ENCODE results near the gene CCDC116. TPM values are rescaled to one million over a fixed set of nuclear protein-coding genes. Genes with fewer than 3 reads are reported as not detected.
"Not testable (repeated sequence)": the region's sequence is repeated elsewhere in the genome, so short reads cannot be mapped to it uniquely, and the experiment has no call there.

Gene CCDC116
- total and polyA plus RNA-seq, 5 experiments from 2014 or later: 0.34 to 0.93 TPM; not detected in 3

DNA sequence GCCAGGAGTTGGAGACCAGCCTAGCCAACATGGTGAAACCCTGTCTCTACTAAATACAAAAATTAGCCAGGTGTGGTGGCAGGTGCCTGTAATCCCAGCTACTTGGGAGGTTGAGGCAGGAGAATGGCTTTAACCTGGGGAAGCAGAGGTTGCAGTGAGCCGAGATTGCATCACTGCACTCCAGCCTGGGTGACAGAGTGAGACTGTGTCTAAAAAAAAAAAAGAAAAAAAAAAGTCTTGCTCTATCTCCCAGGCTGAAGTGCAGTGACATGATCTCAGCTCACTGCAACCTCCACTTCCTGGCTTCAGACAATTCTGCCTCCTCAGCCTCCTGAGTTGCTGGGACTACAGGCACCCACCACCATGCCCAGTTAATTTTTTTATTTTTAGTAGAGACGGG, 4.9 kb downstream of the CCDC116 start:
- POLR2A ChIA-PET, DNase-seq, H3K36me3 Mint-ChIP-seq, H3K27me3 Mint-ChIP-seq, ATAC-seq, H3K4me3 Mint-ChIP-seq, H3K27ac Mint-ChIP-seq, H3K9me3 Mint-ChIP-seq: not testable (repeated sequence)
- peaks cover 5 to 18% (median 12%) of the 10 kb centered on the region in 4 donors for H3K4me1 Mint-ChIP-seq

DNA sequence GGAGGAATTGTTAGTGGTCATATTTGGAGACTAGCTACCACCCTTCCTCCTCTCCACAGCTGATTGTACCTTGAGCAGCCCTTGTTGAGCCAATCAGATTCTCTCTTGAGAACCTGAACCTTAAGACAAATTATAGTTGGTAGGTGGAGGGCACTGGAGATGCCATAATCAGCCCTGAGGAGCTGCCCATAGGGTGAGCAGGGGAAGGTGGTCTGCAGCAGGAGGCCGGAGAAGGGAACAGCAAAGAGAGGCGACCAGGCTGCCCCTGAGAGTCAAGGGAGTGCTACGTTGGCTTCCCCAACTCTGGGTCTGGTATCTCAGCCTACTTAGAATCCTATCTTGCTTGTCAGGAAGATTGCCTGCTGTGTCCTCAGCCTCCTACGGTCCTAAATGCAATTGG, 6.8 kb downstream of the CCDC116 start:
- no peak for DNase-seq
- Mint-ChIP-seq H3K9me3 (no peaks in the 10 kb centered on the region), H3K36me3 (peaks cover 0 to 12% (median 2%) of the 10 kb centered on the region in 3 donors), H3K4me3 (peak overlapping the region in 1 of 10 donors; percentile 22), H3K4me1 (peaks cover 14 to 29% (median 22%) of the 10 kb centered on the region in 4 donors), H3K27me3 (peaks cover 0 to 3% (median 0%) of the 10 kb centered on the region in 5 donors), H3K27ac (peak overlapping the region in 1 of 10 donors; percentile 5)
- POLR2A ChIA-PET: no interaction called here
- no peak for ATAC-seq

DNA sequence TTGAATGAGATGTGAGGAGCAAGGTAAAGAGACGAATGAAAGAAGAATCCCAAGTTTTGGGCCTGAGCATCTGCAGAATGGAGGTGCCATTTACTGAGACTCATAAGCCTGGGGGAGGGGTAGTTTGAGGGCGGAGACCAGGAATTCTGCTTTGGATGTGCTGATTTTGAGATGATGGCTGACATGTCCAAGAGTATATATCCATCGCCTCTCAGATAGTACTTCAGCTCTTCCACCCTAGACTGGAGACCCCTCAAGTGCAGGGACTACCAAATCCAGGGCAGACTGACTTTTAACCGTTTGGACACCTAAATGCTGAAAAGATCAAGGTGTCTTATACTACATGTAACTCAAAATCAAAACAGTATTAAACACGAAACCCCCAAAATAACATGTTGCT, 8.2 kb downstream of the CCDC116 start:
- Mint-ChIP-seq H3K27me3 (peaks cover 0 to 3% (median 0%) of the 10 kb centered on the region in 5 donors), H3K4me1 (peaks cover 14 to 29% (median 22%) of the 10 kb centered on the region in 4 donors), H3K27ac (peak overlapping the region in 3 of 10 donors; percentile 46 to 95 (median 78)), H3K36me3 (peaks cover 0 to 20% (median 2%) of the 10 kb centered on the region in 3 donors), H3K9me3 (no peaks in the 10 kb centered on the region), H3K4me3 (peak overlapping the region in 7 of 10 donors; percentile 43 to 89 (median 84))
- POLR2A ChIA-PET: interaction anchor here (1.3 to 4.1 kb wide), 2 partner anchors 11 to 25 kb away, joined by 3 to 82 read pairs; partner anchors contain the start of genes PPIL2 and YDJC
- DNase-seq (no peak), ATAC-seq (no peak)

DNA sequence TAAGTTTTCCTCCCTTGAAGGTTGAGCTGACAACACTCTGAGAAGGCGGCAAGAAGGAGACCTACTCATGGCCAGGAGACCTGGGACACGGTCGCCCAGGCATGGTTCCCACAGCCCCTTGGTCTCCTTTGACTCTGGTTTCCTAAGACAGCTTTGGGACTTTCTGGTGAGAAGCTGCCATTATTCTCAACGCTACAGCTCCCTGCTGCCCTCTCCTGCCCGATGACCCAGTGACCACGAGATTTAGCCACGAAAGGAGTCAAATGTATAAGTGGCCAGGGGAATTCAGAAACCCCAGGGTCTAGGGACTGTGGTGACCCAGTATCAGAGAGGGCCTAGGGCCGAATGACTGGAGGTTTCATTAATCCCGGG, 8.8 kb downstream of the CCDC116 start:
- Mint-ChIP-seq H3K4me3 (peak overlapping the region; percentile 76 to 90 (median 84)), H3K36me3 (peaks cover 0 to 24% (median 2%) of the 10 kb centered on the region in 3 donors), H3K4me1 (peaks cover 14 to 31% (median 23%) of the 10 kb centered on the region in 4 donors), H3K9me3 (no peaks in the 10 kb centered on the region), H3K27ac (peak overlapping the region in 9 of 10 donors; percentile 61 to 95 (median 85)), H3K27me3 (peaks cover 0 to 3% (median 0%) of the 10 kb centered on the region in 5 donors)
- POLR2A ChIA-PET: interaction anchor here (0.5 to 4.1 kb wide), 7 partner anchors 9 to 230 kb away, joined by 3 to 82 read pairs (median 5); partner anchors contain the start of genes CCDC116, MAPK1, PPIL2 and YDJC
- DNase-seq (peak in 1 of 10 donors; percentile 20), ATAC-seq (no peak)

DNA sequence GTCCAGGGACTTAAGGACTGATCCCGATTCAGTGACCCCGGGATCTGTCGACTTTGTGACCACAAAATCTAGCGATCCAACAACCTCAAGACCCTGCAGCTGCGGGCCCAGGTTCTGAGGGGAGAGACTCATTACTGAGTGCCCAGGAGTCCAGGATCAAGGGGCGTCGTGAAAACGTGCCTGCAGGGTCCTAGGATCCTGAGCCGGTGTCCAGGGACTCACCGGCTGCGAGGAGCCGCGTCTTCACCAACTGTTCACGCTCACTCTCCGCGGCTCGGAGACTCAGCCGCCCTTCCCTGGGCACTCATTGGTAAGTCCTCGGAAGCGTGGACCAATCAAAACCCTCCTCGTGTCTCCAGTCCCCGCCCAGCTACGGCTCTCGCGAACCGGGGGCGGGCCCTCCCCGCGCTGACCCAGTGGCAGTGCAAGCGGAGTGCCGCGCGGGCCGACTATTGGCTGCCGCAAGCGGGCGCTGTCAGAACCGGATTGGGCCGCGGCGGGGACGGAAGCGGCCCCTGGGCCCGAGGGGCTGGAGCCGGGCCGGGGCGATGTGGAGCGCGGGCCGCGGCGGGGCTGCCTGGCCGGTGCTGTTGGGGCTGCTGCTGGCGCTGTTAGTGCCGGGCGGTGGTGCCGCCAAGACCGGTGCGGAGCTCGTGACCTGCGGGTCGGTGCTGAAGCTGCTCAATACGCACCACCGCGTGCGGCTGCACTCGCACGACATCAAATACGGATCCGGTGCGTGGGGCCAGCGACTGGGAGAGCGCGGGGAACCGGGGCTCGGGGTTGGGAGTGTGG, 9.4 kb downstream of the CCDC116 start, which contains the start of gene SDF2L1:
Gene SDF2L1, plus strand, starts transcription at position 514 of the 795 bp plus-strand sequence. Its CDS starts 35 bp downstream, at position 549.
- Mint-ChIP-seq H3K36me3 (peaks cover 0 to 29% (median 4%) of the 10 kb centered on the region in 3 donors), H3K27me3 (peaks cover 0 to 3% (median 0%) of the 10 kb centered on the region in 5 donors), H3K4me3 (peak within 1 kb of the TSS; percentile 76 to 90 (median 84))

DNA sequence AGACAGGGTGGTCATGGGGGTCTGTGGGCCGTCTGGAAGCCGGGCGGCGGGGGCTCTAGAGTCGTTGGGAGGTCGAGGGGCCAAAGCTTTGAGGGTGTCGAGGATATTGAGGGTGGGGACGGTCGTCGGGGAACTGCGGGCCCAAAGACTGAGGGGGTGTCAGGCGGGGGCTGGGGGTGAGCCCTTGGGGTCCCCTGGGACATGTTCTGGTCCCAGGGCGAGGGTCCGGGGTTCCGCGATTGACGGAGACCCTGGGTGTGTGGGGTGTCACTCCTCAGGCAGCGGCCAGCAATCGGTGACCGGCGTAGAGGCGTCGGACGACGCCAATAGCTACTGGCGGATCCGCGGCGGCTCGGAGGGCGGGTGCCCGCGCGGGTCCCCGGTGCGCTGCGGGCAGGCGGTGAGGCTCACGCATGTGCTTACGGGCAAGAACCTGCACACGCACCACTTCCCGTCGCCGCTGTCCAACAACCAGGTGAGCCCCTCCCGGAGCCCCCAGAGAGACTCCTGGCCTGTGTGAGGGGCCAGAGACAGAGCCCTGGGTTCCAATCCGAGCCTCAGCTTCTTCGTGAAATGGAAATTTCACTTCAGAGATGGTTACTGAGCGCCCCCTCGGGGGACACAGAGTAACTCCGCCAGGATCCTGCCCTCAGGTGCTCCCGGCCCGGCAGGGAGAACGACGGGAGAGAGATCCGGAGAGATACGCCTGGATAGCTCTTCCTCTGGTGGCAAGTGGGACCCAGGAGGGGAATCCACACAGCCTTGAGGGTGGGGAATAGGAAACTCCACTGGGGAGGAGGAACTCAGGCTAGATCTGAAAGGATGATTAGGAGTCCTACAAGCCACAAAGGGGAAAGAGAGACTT, 10.3 kb downstream of the CCDC116 start:
- Mint-ChIP-seq H3K27me3 (peaks cover 0 to 3% (median 0%) of the 10 kb centered on the region in 5 donors), H3K4me3 (peak overlapping the region; percentile 76 to 90 (median 84)), H3K27ac (peak overlapping the region in 9 of 10 donors; percentile 61 to 95 (median 85)), H3K4me1 (peaks cover 19 to 38% (median 30%) of the 10 kb centered on the region in 4 donors), H3K36me3 (peaks cover 0 to 29% (median 4%) of the 10 kb centered on the region in 3 donors), H3K9me3 (no peaks in the 10 kb centered on the region)
- no peak for ATAC-seq
- POLR2A ChIA-PET: interaction anchor here (0.5 to 4.1 kb wide), 11 partner anchors 9 to 1077 kb away, joined by 3 to 82 read pairs (median 3); partner anchors contain the start of genes CCDC116, MAPK1, PPIL2 and YDJC
- peak; percentile 22 to 75 (median 48) for DNase-seq

More for the DNA sequence above, 9.4 kb downstream of the CCDC116 start, which contains the start of gene SDF2L1:
- DNase-seq (peak; percentile 94 to 99 (median 98)), ATAC-seq (peak; percentile 96 to 97)
- POLR2A ChIA-PET: interaction anchor here (0.5 to 4.1 kb wide), 11 partner anchors 9 to 1076 kb away, joined by 3 to 82 read pairs (median 3); partner anchors contain the start of genes CCDC116, MAPK1, PPIL2 and YDJC
- Mint-ChIP-seq H3K27ac (peak within 1 kb of the TSS; percentile 61 to 95 (median 83)), H3K9me3 (no peaks in the 10 kb centered on the region), H3K4me1 (peaks cover 19 to 37% (median 29%) of the 10 kb centered on the region in 4 donors)

DNA sequence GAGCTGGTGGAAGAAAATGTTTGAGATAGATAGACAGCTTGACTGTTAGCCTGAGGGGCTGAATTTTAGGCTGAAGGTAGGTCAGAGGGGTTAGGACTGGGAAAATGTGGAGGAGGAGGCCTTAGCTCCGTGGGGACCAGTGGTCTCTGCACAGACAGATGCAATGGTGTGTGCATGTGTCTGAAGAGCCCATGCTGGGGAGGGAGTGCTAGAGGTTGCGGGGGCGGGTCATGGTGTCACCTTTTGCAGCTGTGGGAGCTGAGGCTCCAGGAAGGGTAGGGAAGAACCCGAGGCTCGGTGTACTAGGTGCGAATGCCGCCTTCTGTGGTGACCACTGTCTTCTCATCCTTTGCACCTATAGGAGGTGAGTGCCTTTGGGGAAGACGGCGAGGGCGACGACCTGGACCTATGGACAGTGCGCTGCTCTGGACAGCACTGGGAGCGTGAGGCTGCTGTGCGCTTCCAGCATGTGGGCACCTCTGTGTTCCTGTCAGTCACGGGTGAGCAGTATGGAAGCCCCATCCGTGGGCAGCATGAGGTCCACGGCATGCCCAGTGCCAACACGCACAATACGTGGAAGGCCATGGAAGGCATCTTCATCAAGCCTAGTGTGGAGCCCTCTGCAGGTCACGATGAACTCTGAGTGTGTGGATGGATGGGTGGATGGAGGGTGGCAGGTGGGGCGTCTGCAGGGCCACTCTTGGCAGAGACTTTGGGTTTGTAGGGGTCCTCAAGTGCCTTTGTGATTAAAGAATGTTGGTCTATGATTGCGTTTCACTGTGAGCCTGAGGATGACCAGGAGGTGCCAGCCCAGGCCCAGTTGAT, 11.2 kb downstream of the CCDC116 start:
- no peak for DNase-seq
- Mint-ChIP-seq H3K27me3 (peaks cover 0 to 3% (median 0%) of the 10 kb centered on the region in 5 donors), H3K27ac (peak overlapping the region in 8 of 10 donors; percentile 58 to 95 (median 76)), H3K36me3 (peaks cover 0 to 33% (median 4%) of the 10 kb centered on the region in 3 donors), H3K9me3 (no peaks in the 10 kb centered on the region), H3K4me1 (peaks cover 19 to 38% (median 30%) of the 10 kb centered on the region in 4 donors), H3K4me3 (peak overlapping the region; percentile 76 to 90 (median 84))
- POLR2A ChIA-PET: interaction anchor here (0.7 to 4.1 kb wide), 3 partner anchors 8 to 66 kb away, joined by 3 to 82 read pairs (median 5); partner anchors contain the start of gene YDJC
- no peak for ATAC-seq

DNA sequence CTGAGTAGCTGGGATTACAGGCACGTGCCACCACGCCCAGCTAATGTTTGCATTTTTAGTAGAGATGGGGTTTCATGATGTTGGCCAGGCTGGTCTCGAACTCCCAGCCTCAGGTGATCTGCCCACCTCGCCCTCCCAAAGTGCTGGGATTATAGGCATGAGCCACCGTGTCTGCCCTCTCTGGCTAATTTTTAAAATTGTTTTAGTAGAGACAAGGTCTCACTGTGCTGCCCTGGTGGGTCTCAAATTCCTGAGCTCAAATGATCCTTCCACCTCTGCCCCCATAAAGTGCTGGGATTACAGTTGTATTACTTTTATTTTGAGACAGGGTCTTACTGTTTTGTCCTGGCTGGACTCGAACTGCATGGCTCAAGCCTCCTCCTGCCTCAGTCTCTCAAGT, 13.0 kb downstream of the CCDC116 start:
- not testable (repeated sequence) for H3K9me3 Mint-ChIP-seq, H3K27me3 Mint-ChIP-seq, ATAC-seq, DNase-seq
- POLR2A ChIA-PET: interaction anchor here (3.0 kb wide), 1 partner anchor 16 kb away, joined by 13 read pairs; the partner anchor contains the start of gene YDJC
- Mint-ChIP-seq H3K4me3 (peak overlapping the region in 1 of 10 donors; percentile 62), H3K27ac (peak overlapping the region in 1 of 10 donors; percentile 47), H3K36me3 (peaks cover 0 to 36% (median 4%) of the 10 kb centered on the region in 3 donors), H3K4me1 (peaks cover 20 to 38% (median 31%) of the 10 kb centered on the region in 4 donors)

DNA sequence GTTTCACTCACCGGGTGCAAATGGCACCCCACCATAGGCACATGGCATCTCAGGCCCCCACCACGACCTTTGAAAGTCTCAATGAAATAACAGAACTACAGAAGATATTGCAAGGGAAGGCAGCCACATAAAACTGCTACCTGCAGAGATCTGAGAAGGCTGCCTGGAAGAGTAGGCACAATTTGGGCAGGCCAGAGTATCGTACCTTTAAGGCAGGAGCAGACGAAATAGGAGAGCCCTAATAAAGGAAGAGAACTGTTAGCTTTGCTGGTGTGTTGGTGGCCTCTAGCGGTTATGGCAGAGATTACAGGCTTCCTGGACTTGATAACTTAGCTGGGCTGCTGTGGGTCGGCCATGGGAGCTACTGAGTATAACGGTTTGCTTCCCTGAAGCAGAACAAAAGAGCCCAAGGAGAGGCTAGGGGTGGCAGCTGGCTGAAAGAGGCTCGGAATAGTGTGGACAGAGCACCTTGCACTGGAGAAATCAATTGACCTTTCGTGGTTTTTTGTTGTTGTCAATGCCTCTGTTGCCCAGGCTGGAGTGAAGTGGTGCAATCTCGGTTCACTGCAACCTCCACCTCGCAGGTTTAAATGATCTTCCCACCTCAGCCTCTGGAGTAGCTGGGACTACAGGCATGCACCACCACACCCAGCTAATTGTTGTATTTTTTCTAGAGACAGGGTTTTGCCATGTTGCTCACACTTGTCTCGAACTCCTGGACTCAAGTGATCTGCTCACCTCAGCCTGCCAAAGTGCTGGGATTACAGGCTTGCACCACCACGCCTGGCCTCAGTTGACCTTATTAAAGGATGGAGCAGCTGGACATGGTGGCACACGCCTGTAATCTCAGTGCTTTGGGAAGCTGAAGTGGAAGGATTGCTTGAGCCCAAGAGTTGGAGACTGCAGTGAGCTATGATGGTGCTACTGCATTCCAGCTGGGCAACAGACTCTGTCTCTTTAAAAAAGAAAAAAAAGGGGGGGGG, 14.3 kb downstream of the CCDC116 start:
- DNase-seq: peak; percentile 53 to 89 (median 78)
- Mint-ChIP-seq H3K4me1 (peaks cover 23 to 38% (median 35%) of the 10 kb centered on the region in 4 donors), H3K4me3 (peak overlapping the region in 1 of 10 donors; percentile 31), H3K9me3 (no peaks in the 10 kb centered on the region), H3K36me3 (peaks cover 0 to 36% (median 4%) of the 10 kb centered on the region in 3 donors), H3K27me3 (peaks cover 0 to 1% (median 0%) of the 10 kb centered on the region in 5 donors), H3K27ac (peak overlapping the region in 3 of 10 donors; percentile 24 to 76 (median 73))
- peak; percentile 12 to 22 for ATAC-seq
- POLR2A ChIA-PET: interaction anchor here (0.5 to 3.0 kb wide), 3 partner anchors 8 to 19 kb away, joined by 3 to 13 read pairs (median 4); partner anchors contain the start of genes PPIL2 and YDJC

DNA sequence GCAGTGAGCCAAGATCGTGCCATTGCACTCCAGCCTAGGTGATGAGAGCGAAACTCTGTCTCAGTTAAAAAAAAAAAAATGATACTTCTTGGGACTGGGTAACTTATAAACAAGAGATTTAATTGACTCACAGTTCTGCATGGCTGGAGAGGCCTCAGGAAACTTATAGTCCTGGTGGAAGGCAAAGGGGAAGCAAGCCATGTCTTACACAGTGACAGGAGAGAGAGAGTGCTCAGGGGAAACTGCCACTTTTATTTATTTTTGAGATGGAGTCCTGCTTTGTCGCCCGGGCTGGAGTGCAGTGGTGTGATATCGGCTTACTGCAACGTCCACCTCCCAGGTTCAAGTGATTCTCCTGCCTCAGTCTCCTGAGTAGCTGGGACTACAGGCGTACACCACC, 17.7 kb downstream of the CCDC116 start:
- H3K9me3 Mint-ChIP-seq: no peaks in the 10 kb centered on the region
- no peak overlapping the region for H3K27ac Mint-ChIP-seq
- peaks cover 14 to 27% (median 23%) of the 10 kb centered on the region in 4 donors for H3K4me1 Mint-ChIP-seq
- POLR2A ChIA-PET: interaction anchor here (1.7 kb wide), 1 partner anchor 21 kb away, joined by 4 read pairs; no protein-coding TSS in a partner anchor
- ATAC-seq (no peak), DNase-seq (no peak)
- peak overlapping the region in 4 of 10 donors; percentile 24 to 85 (median 54) for H3K4me3 Mint-ChIP-seq
- peaks cover 0 to 20% (median 2%) of the 10 kb centered on the region in 3 donors for H3K36me3 Mint-ChIP-seq
- H3K27me3 Mint-ChIP-seq: no peaks in the 10 kb centered on the region

All from naive thymus-derived CD8-positive, alpha-beta T cell (primary cell).